Activated CD8-positive, alpha-beta T cell treated with anti-CD3 and anti-CD28 coated beads for 36 hours (primary cell): Measurements from ENCODE around the gene BBIP1. TPM values are rescaled to one million over a fixed set of nuclear protein-coding genes. Genes with fewer than 3 reads are reported as not detected.

Source experiments
- ATAC-seq: fragments of 200-7000 bp; cut with Tn5 transposase; one replicate; pipeline ENCODE4 v1.10.0; 2021; ENCODE audit warnings: mild to moderate bottlenecking, moderate library complexity
- CTCF ChIA-PET: fragments of 350-600 bp; sonication (Branson Sonifier 250); formaldehyde crosslinking; loops from one replicate; lab custom pipeline; 2021; ENCODE audit warnings: antibody characterized with exemption; lab: Charles Lee
- POLR2A ChIA-PET: fragments of 350-600 bp; sonication (Branson Sonifier 250); formaldehyde crosslinking; loops from one replicate; lab custom pipeline; 2021; ENCODE audit warnings: antibody characterized with exemption; lab: Charles Lee
- DNase-seq: peaks from one replicate; pipeline ENCODE4 v3.0.0-alpha.2; 2020
- H3K27ac Mint-ChIP-seq: one replicate; pipeline ENCODE4 v1.8.0; 2021; ENCODE audit warnings: mild to moderate bottlenecking, mixed read lengths
- H3K27me3 Mint-ChIP-seq: one replicate; pipeline ENCODE4 v1.8.0; 2021; ENCODE audit warnings: mixed read lengths
- H3K36me3 Mint-ChIP-seq: one replicate; pipeline ENCODE4 v1.8.0; 2021; ENCODE audit warnings: low read depth, mixed read lengths
- H3K4me1 Mint-ChIP-seq: one replicate; pipeline ENCODE4 v1.8.0; 2021; ENCODE audit warnings: low read depth, mixed read lengths
- H3K4me3 Mint-ChIP-seq: one replicate; pipeline ENCODE4 v1.8.0; 2021; ENCODE audit warnings: mild to moderate bottlenecking, moderate library complexity, mixed read lengths
- H3K9me3 Mint-ChIP-seq: one replicate; pipeline ENCODE4 v1.8.0; 2021; ENCODE audit warnings: mixed read lengths
- intact Hi-C: fragments of 100-400 bp; cut with micrococcal nuclease; formaldehyde crosslinking; loops from one replicate; pipeline ENCODE4 v1.10.0; 2022
- total RNA-seq, 2 experiments: library from RNA; stranded (reverse); gene quantifications; one replicate each; pipeline ENCODE4 v1.2.3, GENCODE V29; 2021
- TF ChIP-seq, protein P1 (sequence below): fragments of 200-600 bp; IDR thresholded peaks from one replicate; pipeline ENCODE4 v1.8.0; 2022; ENCODE audit warnings: antibody characterized with exemption, mild to moderate bottlenecking

The BBIP1 gene
- total RNA-seq, 2 experiments from 2014 or later = 41.2 to 44.4 TPM

DNA sequence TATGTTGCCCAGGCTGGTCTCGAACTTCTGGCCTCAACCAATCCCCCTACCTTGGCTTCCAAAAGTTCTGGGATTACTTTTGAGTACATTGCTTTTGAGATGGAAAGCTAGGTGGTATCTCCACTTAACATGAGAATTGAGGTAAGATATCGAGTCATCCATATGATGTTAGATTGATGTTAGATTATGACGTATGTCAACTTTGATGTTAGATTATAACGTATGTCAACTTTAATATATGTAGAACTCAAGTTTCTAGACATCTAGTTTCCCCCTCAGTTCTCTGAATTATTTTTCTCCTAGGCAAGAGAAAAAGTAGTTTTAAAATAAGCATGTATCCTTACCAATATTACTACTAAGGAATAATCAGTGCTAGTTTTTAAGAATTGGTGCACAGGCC lies 20.4 kb upstream of the BBIP1 start:
- Mint-ChIP-seq H3K4me3 (no peak overlapping the region), H3K27ac (no peak overlapping the region), H3K27me3 (no peaks in the 10 kb centered on the region), H3K4me1 (peaks cover 44% of the 10 kb centered on the region), H3K36me3 (peaks cover 48% of the 10 kb centered on the region), H3K9me3 (peaks cover 14% of the 10 kb centered on the region)
- intact Hi-C loops = no loop called here
- ATAC-seq (no peak), DNase-seq (no peak)
- ChIA-PET POLR2A (no interaction called here), CTCF (no interaction called here)
- TF ChIP-seq, protein P1, sequence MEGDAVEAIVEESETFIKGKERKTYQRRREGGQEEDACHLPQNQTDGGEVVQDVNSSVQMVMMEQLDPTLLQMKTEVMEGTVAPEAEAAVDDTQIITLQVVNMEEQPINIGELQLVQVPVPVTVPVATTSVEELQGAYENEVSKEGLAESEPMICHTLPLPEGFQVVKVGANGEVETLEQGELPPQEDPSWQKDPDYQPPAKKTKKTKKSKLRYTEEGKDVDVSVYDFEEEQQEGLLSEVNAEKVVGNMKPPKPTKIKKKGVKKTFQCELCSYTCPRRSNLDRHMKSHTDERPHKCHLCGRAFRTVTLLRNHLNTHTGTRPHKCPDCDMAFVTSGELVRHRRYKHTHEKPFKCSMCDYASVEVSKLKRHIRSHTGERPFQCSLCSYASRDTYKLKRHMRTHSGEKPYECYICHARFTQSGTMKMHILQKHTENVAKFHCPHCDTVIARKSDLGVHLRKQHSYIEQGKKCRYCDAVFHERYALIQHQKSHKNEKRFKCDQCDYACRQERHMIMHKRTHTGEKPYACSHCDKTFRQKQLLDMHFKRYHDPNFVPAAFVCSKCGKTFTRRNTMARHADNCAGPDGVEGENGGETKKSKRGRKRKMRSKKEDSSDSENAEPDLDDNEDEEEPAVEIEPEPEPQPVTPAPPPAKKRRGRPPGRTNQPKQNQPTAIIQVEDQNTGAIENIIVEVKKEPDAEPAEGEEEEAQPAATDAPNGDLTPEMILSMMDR = no peak

DNA sequence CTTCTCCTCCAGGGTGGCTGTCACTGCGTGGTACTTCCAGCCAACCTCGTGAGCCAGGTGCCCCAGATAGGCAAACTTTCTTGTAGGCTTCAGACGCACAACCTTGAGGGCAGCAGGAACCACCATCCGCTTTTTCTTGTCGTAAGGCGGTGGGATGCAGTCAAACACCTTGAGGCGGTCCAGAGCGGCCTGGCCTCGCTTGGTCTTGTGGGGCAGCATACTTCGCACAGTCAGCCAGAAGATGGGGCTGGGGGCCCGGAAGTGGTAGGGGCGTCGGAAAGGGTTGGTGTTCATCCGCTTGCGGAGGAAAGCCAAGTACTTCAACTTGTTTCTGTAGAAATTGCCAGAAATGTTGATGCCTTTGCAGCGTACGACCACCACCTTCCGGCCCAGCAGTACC lies 17.8 kb upstream of the BBIP1 start:
- peaks cover 25% of the 10 kb centered on the region for H3K36me3 Mint-ChIP-seq

DNA sequence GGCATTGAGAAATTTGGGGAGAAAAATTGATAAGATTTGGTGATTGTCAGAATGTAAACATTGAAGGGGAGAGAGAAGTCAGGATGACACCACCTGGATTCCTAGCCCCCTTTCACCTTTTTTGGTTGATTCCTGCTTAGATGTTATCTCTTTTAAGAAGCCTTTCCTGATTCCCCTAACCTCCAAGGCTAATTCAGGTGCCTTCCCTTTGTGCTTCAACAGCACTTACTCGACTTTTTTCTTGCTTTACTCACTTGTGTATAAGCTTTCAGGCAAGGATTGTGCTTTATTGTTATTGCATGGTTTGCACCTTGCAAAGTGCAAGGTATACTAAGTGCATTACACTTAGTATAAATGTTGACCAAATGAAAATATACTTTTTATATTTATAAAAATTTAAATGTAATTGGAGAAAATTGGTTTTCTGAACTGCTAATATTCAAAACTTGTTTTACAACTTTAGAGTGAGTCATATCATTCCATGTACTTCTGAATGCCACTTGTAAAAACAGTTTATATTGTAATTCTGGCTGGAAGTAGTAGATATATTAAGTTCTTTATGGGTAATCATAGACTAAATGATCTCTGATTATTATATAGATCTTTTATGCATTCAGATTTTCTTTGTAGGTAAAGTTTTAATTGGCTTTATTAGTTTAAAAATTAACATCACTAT lies 13.7 kb upstream of the BBIP1 start:
- no peak overlapping the region for H3K27ac Mint-ChIP-seq
- TF ChIP-seq, protein P1 = no peak
- no peak for DNase-seq
- no peak for ATAC-seq
- H3K27me3 Mint-ChIP-seq = no peaks in the 10 kb centered on the region
- intact Hi-C loops = no loop called here
- H3K36me3 Mint-ChIP-seq = peaks cover 12% of the 10 kb centered on the region
- CTCF ChIA-PET = interaction anchor here (1.2 kb wide), 1 partner anchor 261 kb away, joined by 3 read pairs; no protein-coding TSS in a partner anchor
- H3K4me1 Mint-ChIP-seq = peaks cover 26% of the 10 kb centered on the region
- no peaks in the 10 kb centered on the region for H3K9me3 Mint-ChIP-seq
- POLR2A ChIA-PET = interaction anchor here (0.6 kb wide), 1 partner anchor 32 kb away, joined by 3 read pairs; no protein-coding TSS in a partner anchor
- H3K4me3 Mint-ChIP-seq = no peak overlapping the region

More for the DNA sequence above, 17.8 kb upstream of the BBIP1 start:
- TF ChIP-seq, protein P1 = no peak
- Mint-ChIP-seq H3K4me1 (peaks cover 31% of the 10 kb centered on the region), H3K27ac (no peak overlapping the region), H3K9me3 (peaks cover 2% of the 10 kb centered on the region), H3K4me3 (no peak overlapping the region), H3K27me3 (no peaks in the 10 kb centered on the region)
- ChIA-PET CTCF (interaction anchor here (1.0 kb wide), 1 partner anchor 55 kb away, joined by 3 read pairs; no protein-coding TSS in a partner anchor), POLR2A (no interaction called here)
- DNase-seq (no peak), ATAC-seq (no peak)
- intact Hi-C loops = no loop called here

DNA sequence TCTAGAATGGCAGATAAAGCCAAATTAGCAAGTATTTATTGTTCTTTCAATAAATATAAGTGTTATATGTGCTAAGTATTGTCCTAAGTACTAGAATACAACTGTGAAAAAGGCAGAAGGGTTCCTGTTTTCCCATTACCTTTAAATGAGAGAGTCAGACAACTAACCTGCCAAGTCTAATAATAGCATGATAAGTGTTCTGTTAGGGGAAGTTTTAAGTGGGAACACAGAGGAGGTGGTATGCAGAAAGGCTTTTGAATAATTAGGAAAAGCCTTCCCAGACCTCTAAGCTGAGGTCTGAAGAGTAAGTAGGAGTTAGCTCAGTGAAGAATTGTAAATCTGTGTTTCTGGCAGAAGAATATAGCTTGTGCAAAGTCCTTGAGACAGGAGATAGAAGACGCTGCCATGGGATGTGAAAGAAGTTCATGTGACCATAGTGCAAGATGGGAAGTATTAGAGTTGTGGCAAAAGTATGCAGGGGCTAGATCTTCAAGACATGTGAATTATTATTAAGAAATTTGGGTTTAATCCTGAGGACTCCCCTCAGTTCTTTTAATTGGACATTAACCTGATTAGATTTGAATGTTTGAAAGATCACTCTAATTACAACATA lies 12.9 kb upstream of the BBIP1 start:
- no peaks in the 10 kb centered on the region for H3K9me3 Mint-ChIP-seq
- POLR2A ChIA-PET = no interaction called here
- ATAC-seq = no peak

More for the DNA sequence above, 12.9 kb upstream of the BBIP1 start:
- H3K4me1 Mint-ChIP-seq = peaks cover 29% of the 10 kb centered on the region
- TF ChIP-seq, protein P1 = no peak
- H3K27me3 Mint-ChIP-seq = no peaks in the 10 kb centered on the region
- no peak overlapping the region for H3K27ac Mint-ChIP-seq
- H3K4me3 Mint-ChIP-seq = no peak overlapping the region
- CTCF ChIA-PET = no interaction called here
- no peak for DNase-seq
- H3K36me3 Mint-ChIP-seq = peaks cover 7% of the 10 kb centered on the region
- intact Hi-C loops = no loop called here
